Kidney (tissue), 14 donors: ENCODE data around the gene NCOA3. TPM values are rescaled to one million over a fixed set of nuclear protein-coding genes. Genes with fewer than 3 reads are reported as not detected.
A peak's percentile ranks its signal among the peaks of the same experiment; 100 is the strongest.

Experiments
- DNase-seq, 5 donors: peaks; one replicate each; pipeline ENCODE4 v3.0.0-alpha.2; 2013 to 2020
- FAIRE-seq: peaks from 2 replicates; lab custom pipeline; 2012; peaks lifted over from hg19 to GRCh38; lab: Jason Lieb, UNC
- H3K27ac ChIP-seq, 2 donors: one replicate each; pipeline ENCODE4 v1.7.0; 2013; ENCODE audit warnings: low read depth in 2 of 2, low read length in 2 of 2, inconsistent platforms in 1 of 2
- H3K27me3 ChIP-seq: one replicate; pipeline ENCODE4 v1.7.1; 2013; ENCODE audit warnings: low read length, inconsistent platforms; ENCODE audit not compliant: control insufficient read depth, insufficient read depth
- H3K36me3 ChIP-seq, 3 donors: one replicate each; pipeline versions ENCODE4 v1.7.0 to v1.7.1; 2013; ENCODE audit warnings: low read length in 3 of 3, control low read depth in 1 of 3, inconsistent platforms in 1 of 3; ENCODE audit not compliant: insufficient read depth in 3 of 3, control insufficient read depth in 2 of 3
- H3K4me1 ChIP-seq, 3 donors: one replicate each; pipeline versions ENCODE4 v1.7.0 to v1.7.1; 2013; ENCODE audit warnings: low read length in 3 of 3, inconsistent platforms in 1 of 3, low read depth in 1 of 3; ENCODE audit not compliant: control insufficient read depth in 2 of 3, insufficient read depth in 2 of 3
- H3K4me3 ChIP-seq, 3 donors: one replicate each; pipeline versions ENCODE4 v1.7.0 to v1.8.1; 2013; ENCODE audit warnings: low read length in 3 of 3, control low read depth in 1 of 3, inconsistent platforms in 1 of 3
- H3K9ac ChIP-seq, 3 donors: one replicate each; pipeline versions ENCODE4 v1.7.0 to v1.7.1; 2013; ENCODE audit warnings: low read length in 3 of 3, control low read depth in 1 of 3, inconsistent platforms in 1 of 3
- H3K9me3 ChIP-seq, 3 donors: one replicate each; pipeline versions ENCODE4 v1.7.0 to v1.7.1; 2013; ENCODE audit warnings: low read length in 3 of 3, control low read depth in 1 of 3, inconsistent platforms in 1 of 3; ENCODE audit not compliant: control insufficient read depth in 2 of 3, insufficient read depth in 1 of 3
- CTCF ChIP-seq: IDR thresholded peaks from 3 replicates; pipeline ENCODE4 v1.5.1; 2012; ENCODE audit warnings: mild to moderate bottlenecking, moderate library complexity, borderline replicate concordance; ENCODE audit not compliant: insufficient read depth; ENCODE audit errors: extremely low read depth
- intact Hi-C: fragments of 100-400 bp; cut with DNase I; formaldehyde crosslinking; loops from one replicate; pipeline ENCODE4 v1.11.1; 2022
- polyA plus RNA-seq: library from polyadenylated mRNA; stranded (reverse); fragments of 350-450 nt; fragmentation: Illumina TruSeq; extraction: RNeasy Lipid Tissue Mini Kit (QIAGEN cat#74804); gene quantifications from one replicate; pipeline ENCODE4 v1.2.3, GENCODE V29; 2014; ENCODE audit warnings: low read depth, low replicate concordance; ENCODE audit not compliant: insufficient read depth
- total RNA-seq: library from RNA; stranded (reverse); fragmentation: NEBNext Ultra II Directional; extraction: Animal tissue kit (Norgen Biotek cat#: 25700); gene quantifications from one replicate; pipeline ENCODE4 v1.2.1, GENCODE V29; 2021
- donor health status: control.
- donor health status: control.
- donor health status: control.
- donor health status: control.
- donor health status: control.
- donor health status: DM: yes; HTN: yes; CAD: no.
- donor health status: Normal renal cell carcinoma (clear cell type).

NCOA3 gene
- total and polyA plus RNA-seq, 2 donors from 2014 or later: 4.9 to 38.8 TPM

GRCh38 chr20:47545499-47545898, 43.8 kb downstream of the NCOA3 start:
- Histone ChIP-seq H3K4me1 (peaks cover 4 to 12% (median 4%) of the 10 kb centered on the region in 3 donors), H3K27ac (no peak overlapping the region), H3K4me3 (no peak overlapping the region), H3K27me3 (no peaks in the 10 kb centered on the region), H3K36me3 (no peaks in the 10 kb centered on the region), H3K9me3 (no peaks in the 10 kb centered on the region), H3K9ac (no peak overlapping the region)
- intact Hi-C loops: no loop called here
- no peak for TF ChIP-seq CTCF
- no peak for FAIRE-seq
- no peak for DNase-seq

DNA sequence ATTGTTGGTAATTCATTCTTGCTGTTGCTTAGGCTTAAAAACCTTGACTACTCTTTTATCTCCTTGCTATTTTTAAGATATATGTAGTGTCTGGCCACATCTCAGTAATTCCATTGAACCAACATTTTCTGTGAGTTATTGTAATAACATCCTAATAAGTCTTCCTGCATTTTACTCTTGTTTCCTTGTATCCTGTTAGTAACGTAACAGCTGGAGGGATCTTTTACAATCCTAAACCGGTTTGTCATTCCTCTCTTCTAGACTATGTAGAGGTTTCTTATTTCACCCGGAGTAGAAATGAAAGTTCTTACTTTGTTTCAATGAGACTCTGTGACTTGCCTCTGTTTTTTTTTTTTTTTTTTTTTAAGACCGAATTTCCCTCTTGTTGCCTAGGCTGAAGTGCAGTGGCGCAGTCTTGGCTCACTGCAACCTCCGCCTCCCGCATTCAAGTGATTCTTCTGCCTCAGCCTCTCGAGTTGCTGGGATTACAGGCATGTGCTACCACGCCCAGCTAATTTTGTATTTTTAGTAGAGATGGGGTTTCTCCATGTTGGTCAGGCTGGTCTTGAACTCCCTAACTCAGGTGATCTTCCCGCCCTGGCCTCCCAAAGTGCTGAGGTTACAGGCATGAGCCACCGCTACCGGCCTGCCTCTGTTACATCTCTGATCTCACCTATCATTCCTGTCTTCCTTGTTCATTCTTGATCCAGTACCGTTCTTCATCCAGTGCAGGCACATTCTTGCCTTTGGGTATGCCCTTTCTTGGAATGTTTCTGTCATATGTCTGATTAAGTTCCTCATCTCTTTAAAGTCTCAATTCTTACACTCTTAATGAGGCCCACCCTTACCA, 44.7 kb downstream of the NCOA3 start:
- intact Hi-C loops: no loop called here
- Histone ChIP-seq H3K27me3 (no peaks in the 10 kb centered on the region), H3K4me3 (no peak overlapping the region), H3K27ac (no peak overlapping the region), H3K4me1 (peaks cover 4 to 8% (median 4%) of the 10 kb centered on the region in 3 donors), H3K36me3 (no peaks in the 10 kb centered on the region), H3K9ac (no peak overlapping the region), H3K9me3 (no peaks in the 10 kb centered on the region)
- FAIRE-seq (no peak), DNase-seq (peak in 2 of 5 donors; percentile 66 to 73)
- TF ChIP-seq CTCF: no peak

DNA sequence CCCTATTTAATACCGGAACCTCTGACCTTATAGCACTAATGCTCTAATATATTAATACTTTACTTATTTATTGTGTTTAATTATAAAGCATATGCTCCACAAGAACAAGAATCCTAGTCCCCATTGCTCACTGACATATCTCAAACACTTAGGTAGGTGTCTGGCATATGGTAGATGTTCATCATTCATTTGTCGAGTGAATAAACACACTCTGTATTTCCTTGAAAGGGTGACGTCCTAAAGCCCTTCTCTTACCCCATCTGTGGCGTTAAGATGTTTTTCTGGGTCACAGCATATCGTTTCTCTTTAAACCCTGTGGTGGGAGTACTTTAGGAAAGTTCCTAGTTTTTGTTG, 45.3 kb downstream of the NCOA3 start:
- Histone ChIP-seq H3K36me3 (no peaks in the 10 kb centered on the region), H3K27ac (no peak overlapping the region), H3K27me3 (no peaks in the 10 kb centered on the region), H3K9me3 (no peaks in the 10 kb centered on the region), H3K4me1 (peaks cover 4 to 7% (median 4%) of the 10 kb centered on the region in 3 donors), H3K4me3 (no peak overlapping the region), H3K9ac (no peak overlapping the region)
- FAIRE-seq: no peak
- intact Hi-C loops: no loop called here
- DNase-seq: no peak
- no peak for TF ChIP-seq CTCF
